Adipose tissue (tissue), 3 donors: ENCODE data around the gene IL17RA. TPM values are rescaled to one million over a fixed set of nuclear protein-coding genes. Genes with fewer than 3 reads are reported as not detected.

Experiments used
- H3K27ac ChIP-seq: one replicate; pipeline ENCODE4 v1.5.1; 2013; ENCODE audit warnings: low read depth, low read length
- WGBS, 3 donors: extraction: QIAGEN DNeasy Blood & Tissue Kit; methylation state at CpG; one replicate each; pipeline ENCODE4 v1.1.7; 2013; 5-methylcytosine and 5-hydroxymethylcytosine counted together
- polyA plus RNA-seq, 3 donors: library from polyadenylated mRNA; stranded (reverse); fragments of 200-250 nt; gene quantifications; one replicate each; pipeline ENCODE4 v1.2.3, GENCODE V29; 2013
- donor health status: healthy with polysubstance abuse.
- donor health status: Bipolar disorder and iron deficiency.
- donor health status: healthy.

The IL17RA gene
- polyA plus RNA-seq, 3 donors, result 5.0 to 19.7 (median 11.0) TPM

DNA sequence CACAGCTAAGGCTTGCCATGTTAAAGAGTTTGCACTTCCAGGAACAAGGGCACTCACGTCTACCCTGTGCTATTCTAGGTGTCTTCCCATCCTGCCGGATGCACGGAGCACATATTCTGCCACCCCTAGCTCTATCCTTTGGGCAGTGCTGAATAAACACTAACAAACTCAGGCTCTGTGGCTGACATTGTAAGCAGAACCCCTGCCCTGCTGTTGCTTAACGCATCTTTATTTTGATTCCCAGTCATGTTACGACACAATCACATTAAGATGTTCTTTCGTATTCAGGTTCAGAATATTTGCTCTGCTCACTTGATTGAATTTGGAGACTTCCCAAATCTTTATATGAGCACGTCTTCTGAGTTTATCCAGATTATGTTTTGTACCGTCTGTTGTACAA lies 77.9 kb downstream of the IL17RA start:
- H3K27ac ChIP-seq, result no peak overlapping the region
- WGBS, 3 donors, result 69 to 89% (median 71%) methylated on average over 8 of the region's 8 CpGs

- 81 to 92% (median 89%) methylated on average over 3 of the region's 3 CpGs for WGBS, 3 donors
- no peak overlapping the region for H3K27ac ChIP-seq
Measured at GRCh38 chr22:17164392-17165024, 79.7 kb downstream of the IL17RA start.

Other genes with a start within 250 kb of the IL17RA start
- gene GAB4, start 76.8 kb upstream of the IL17RA start, polyA plus RNA-seq, result not detected
- gene TMEM121B, start 36.4 kb downstream of the IL17RA start, polyA plus RNA-seq, result under 1 TPM; 0.11 to 0.37 (median 0.28) TPM
- 10 to 100 TPM; 24.1 to 39.1 (median 26.3) TPM for gene HDHD5, start 74.3 kb downstream of the IL17RA start, polyA plus RNA-seq
- gene ADA2, start 134.4 kb downstream of the IL17RA start, polyA plus RNA-seq, result 1 to 10 TPM; 6.2 to 9.2 (median 7.9) TPM